A549 (cell line): ENCODE data around the gene LAMTOR5.

Experiments
- ELK1 ChIP-seq: fragments of 150-350 bp; IDR thresholded peaks from 2 replicates; pipeline ENCODE4 v1.6.1; 2014; ENCODE audit warnings: low read depth, mild to moderate bottlenecking, low read length
- KDM1A ChIP-seq: fragments of 200-600 bp; sonication (generic); IDR thresholded peaks from 2 replicates; pipeline ENCODE4 v1.6.1; 2016; ENCODE audit warnings: low read depth, mild to moderate bottlenecking
- POLR2A ChIP-seq: IDR thresholded peaks from 2 replicates; pipeline ENCODE4 v1.6.1; 2012; ENCODE audit warnings: mild to moderate bottlenecking, low read length
- ZFP36 ChIP-seq: fragments of 450-650 bp; IDR thresholded peaks from 2 replicates; pipeline ENCODE4 v1.6.1; 2014; ENCODE audit warnings: borderline replicate concordance; ENCODE audit not compliant: partially characterized antibody
- TF ChIP-seq, protein P1 (sequence below): fragments of >200 bp; sonication (Bioruptor Twin); formaldehyde crosslinking; IDR thresholded peaks from 3 replicates; pipeline ENCODE4 v1.5.1; 2016

DNA sequence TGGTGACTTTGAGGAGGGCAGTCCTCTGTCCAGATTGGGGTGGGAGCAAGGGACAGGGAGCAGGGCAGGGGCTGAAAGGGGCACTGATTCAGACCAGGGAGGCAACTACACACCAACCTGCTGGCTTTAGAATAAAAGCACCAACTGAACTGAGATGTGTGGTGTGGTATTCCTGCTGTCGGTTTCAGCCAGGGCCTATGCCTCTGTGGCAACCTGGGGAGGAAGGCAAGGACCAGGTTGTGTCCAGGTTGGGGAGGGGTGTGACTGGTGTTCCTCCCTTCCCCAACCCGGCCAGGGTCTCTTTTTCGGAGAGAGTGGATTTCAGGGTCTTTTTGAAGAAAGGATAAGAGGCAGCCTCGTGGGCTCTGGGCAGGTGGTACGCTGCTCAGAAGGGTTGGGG, 49.7 kb upstream of the LAMTOR5 start:
- TF ChIP-seq POLR2A (no peak), KDM1A (no peak), ZFP36 (no peak), ELK1 (no peak)
- TF ChIP-seq, protein P1, sequence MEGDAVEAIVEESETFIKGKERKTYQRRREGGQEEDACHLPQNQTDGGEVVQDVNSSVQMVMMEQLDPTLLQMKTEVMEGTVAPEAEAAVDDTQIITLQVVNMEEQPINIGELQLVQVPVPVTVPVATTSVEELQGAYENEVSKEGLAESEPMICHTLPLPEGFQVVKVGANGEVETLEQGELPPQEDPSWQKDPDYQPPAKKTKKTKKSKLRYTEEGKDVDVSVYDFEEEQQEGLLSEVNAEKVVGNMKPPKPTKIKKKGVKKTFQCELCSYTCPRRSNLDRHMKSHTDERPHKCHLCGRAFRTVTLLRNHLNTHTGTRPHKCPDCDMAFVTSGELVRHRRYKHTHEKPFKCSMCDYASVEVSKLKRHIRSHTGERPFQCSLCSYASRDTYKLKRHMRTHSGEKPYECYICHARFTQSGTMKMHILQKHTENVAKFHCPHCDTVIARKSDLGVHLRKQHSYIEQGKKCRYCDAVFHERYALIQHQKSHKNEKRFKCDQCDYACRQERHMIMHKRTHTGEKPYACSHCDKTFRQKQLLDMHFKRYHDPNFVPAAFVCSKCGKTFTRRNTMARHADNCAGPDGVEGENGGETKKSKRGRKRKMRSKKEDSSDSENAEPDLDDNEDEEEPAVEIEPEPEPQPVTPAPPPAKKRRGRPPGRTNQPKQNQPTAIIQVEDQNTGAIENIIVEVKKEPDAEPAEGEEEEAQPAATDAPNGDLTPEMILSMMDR, result no peak
